ENCODE measurements around the gene ATG16L1. TPM values are rescaled to one million over a fixed set of nuclear protein-coding genes. Genes with fewer than 3 reads are reported as not detected.
A peak's percentile ranks its signal among the peaks of the same experiment; 100 is the strongest.

ATG16L1 gene
- total and polyA plus RNA-seq, 10 of the 15 experiments (the other 5 are each of a cell fraction or from before 2014, with no cell fraction given), result 5.2 to 26.6 (median 15.6) TPM

DNA sequence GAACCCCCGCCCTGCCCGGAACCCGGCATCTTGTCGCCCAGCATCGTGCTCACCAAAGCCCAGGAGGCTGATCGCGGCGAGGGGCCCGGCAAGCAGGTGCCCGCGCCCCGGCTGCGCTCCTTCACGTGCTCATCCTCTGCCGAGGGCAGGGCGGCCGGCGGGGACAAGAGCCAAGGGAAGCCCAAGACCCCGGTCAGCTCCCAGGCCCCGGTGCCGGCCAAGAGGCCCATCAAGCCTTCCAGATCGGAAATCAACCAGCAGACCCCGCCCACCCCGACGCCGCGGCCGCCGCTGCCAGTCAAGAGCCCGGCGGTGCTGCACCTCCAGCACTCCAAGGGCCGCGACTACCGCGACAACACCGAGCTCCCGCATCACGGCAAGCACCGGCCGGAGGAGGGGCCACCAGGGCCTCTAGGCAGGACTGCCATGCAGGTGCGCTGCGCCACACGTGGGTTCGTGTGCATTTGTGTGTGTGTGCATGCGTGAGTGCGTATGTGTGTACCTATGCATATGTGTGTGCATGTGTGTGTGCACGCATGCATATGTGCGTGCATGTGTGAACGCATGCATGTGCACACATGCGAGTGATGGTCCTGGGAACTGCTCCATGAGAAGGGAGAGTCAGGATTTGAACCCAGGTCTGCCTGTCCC is 47.1 kb upstream of the ATG16L1 start:
- Histone ChIP-seq H3K27ac (ENCODE audit: control insufficient read depth, insufficient read depth) (no peak overlapping the region), H4K20me1 (ENCODE audit: control insufficient read depth, insufficient read depth) (no peaks in the 10 kb centered on the region), H3K4me3 (no peak overlapping the region), H3K27me3 (replicated peaks in 1 of 2; ENCODE audit: control insufficient read depth in 2 of 2, insufficient read depth in 2 of 2, low read length in 1 of 2) (no peaks in the 10 kb centered on the region), H3K79me2 (ENCODE audit: control insufficient read depth, insufficient read depth, low read length) (no peaks in the 10 kb centered on the region; the same call in 1 of the 2 replicates), H3K9ac (ENCODE audit: control insufficient read depth, insufficient read depth, low read length) (no peak overlapping the region), H2AFZ (ENCODE audit: control insufficient read depth, low read depth, low read length) (no peak overlapping the region), H3K4me1 (ENCODE audit: control insufficient read depth, insufficient read depth, low read length) (peaks cover 28% of the 10 kb centered on the region), H3K36me3 (ENCODE audit: control insufficient read depth in 2 of 2, insufficient read depth in 2 of 2, low read length in 1 of 2) (peaks cover 28 to 40% of the 10 kb centered on the region in 2 experiments), H3K9me3 (replicated peaks; ENCODE audit: control insufficient read depth, insufficient read depth, low read length) (peaks cover 7% of the 10 kb centered on the region; the same call in 1 of the 3 replicates), H3K4me2 (ENCODE audit: control insufficient read depth, insufficient read depth) (no peak overlapping the region)
- ChIA-PET SMC1A (ENCODE audit: uncharacterized antibody, unreplicated experiment) (interaction anchor here (4.5 kb wide), 1 partner anchor 20 kb away, joined by 25 read pairs; no protein-coding TSS in a partner anchor), CTCF (no interaction called here), POLR2A (no interaction called here), RAD21 (ENCODE audit: unreplicated experiment) (interaction anchor here (2.8 kb wide), 1 partner anchor 20 kb away, joined by 17 read pairs; no protein-coding TSS in a partner anchor)
- in situ Hi-C loops (cut with MboI), result no loop called here
- TF ChIP-seq, protein P1, sequence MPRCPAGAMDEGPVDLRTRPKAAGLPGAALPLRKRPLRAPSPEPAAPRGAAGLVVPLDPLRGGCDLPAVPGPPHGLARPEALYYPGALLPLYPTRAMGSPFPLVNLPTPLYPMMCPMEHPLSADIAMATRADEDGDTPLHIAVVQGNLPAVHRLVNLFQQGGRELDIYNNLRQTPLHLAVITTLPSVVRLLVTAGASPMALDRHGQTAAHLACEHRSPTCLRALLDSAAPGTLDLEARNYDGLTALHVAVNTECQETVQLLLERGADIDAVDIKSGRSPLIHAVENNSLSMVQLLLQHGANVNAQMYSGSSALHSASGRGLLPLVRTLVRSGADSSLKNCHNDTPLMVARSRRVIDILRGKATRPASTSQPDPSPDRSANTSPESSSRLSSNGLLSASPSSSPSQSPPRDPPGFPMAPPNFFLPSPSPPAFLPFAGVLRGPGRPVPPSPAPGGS (IDR thresholded peaks at IDR 0.05; ENCODE audit: borderline replicate concordance, insufficient read depth, low read depth, low read length, poor library complexity, severe bottlenecking), result peak; percentile 36
- peak; percentile 73 for TF ChIP-seq POLR2A (IDR thresholded peaks at IDR 0.05; ENCODE audit: low read depth, low read length)
- TF ChIP-seq, protein P2, sequence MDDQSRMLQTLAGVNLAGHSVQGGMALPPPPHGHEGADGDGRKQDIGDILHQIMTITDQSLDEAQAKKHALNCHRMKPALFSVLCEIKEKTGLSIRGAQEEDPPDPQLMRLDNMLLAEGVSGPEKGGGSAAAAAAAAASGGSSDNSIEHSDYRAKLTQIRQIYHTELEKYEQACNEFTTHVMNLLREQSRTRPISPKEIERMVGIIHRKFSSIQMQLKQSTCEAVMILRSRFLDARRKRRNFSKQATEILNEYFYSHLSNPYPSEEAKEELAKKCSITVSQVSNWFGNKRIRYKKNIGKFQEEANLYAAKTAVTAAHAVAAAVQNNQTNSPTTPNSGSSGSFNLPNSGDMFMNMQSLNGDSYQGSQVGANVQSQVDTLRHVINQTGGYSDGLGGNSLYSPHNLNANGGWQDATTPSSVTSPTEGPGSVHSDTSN (IDR thresholded peaks at IDR 0.05; ENCODE audit: insufficient replicate concordance, low read depth, low read length), result peak; percentile 4
- no peak for TF ChIP-seq SMARCA5 (IDR thresholded peaks at IDR 0.05)
- TF ChIP-seq ESRRA (IDR thresholded peaks at IDR 0.05; ENCODE audit: low read length), result no peak
- TF ChIP-seq YBX1 (IDR thresholded peaks at IDR 0.05), result no peak
- peak; percentile 71; the same call in 1 of the 2 replicates for TF ChIP-seq TARDBP (IDR thresholded peaks at IDR 0.05; ENCODE audit: borderline replicate concordance)
- no peak for TF ChIP-seq HDAC6 (IDR thresholded peaks at IDR 0.05; ENCODE audit: unreplicated experiment)
- no peak for TF ChIP-seq SMAD1 (IDR thresholded peaks at IDR 0.05; ENCODE audit: low read depth, partially characterized antibody)
- TF ChIP-seq CBX3 (IDR thresholded peaks at IDR 0.05; ENCODE audit: borderline replicate concordance, low read depth), result no peak
- no peak for TF ChIP-seq GABPA (IDR thresholded peaks at IDR 0.05; ENCODE audit: low read depth)
- TF ChIP-seq, protein P3, sequence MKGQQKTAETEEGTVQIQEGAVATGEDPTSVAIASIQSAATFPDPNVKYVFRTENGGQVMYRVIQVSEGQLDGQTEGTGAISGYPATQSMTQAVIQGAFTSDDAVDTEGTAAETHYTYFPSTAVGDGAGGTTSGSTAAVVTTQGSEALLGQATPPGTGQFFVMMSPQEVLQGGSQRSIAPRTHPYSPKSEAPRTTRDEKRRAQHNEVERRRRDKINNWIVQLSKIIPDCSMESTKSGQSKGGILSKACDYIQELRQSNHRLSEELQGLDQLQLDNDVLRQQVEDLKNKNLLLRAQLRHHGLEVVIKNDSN (IDR thresholded peaks at IDR 0.05; ENCODE audit: borderline replicate concordance, extremely low read length, insufficient read depth, low read depth, low read length), result no peak
- intact Hi-C loops (cut with micrococcal nuclease; ENCODE audit: unreplicated experiment), result loop anchor here (5.0 kb wide), 3 partner anchors 48 to 122 kb away; partner anchors contain the start of gene ATG16L1
- ATAC-seq (no peak), FAIRE-seq (no peak), DNase-seq (ENCODE audit: low read depth, low spot score) (no peak)
- WGBS (ENCODE audit: insufficient coverage, insufficient replicate concordance, low lambda C conversion rate, missing lambda C conversion rate), result 97% methylated on average over 50 of the region's 50 CpGs
- BruUV-seq (replicated peaks), result no TSS peak
